Vagina (tissue), 2 donors: ENCODE results near the gene CDX2. TPM values are rescaled to one million over a fixed set of nuclear protein-coding genes. Genes with fewer than 3 reads are reported as not detected.

Experiments
- DNase-seq, 2 donors: peaks; one replicate each; pipeline ENCODE4 v3.0.0-alpha.2; 2017; ENCODE audit errors: extremely low spot score in 2 of 2
- H3K27ac ChIP-seq: fragments of 200-600 bp; sonication (generic); one replicate; pipeline ENCODE4 v1.5.1; 2019
- H3K27me3 ChIP-seq: fragments of 200-600 bp; sonication (generic); one replicate; pipeline ENCODE4 v1.5.1; 2019
- H3K36me3 ChIP-seq, 2 donors: fragments of 200-600 bp; sonication (generic); one replicate each; pipeline ENCODE4 v1.5.1; 2017 to 2019
- H3K4me1 ChIP-seq: fragments of 200-600 bp; sonication (generic); one replicate; pipeline ENCODE4 v1.5.1; 2019
- H3K4me3 ChIP-seq, 2 donors: fragments of 200-600 bp; sonication (generic); 1 replicate in 1 of 2; 2 replicates in 1 of 2; pipeline ENCODE4 v1.5.1; 2016 to 2019
- H3K9me3 ChIP-seq: fragments of 200-600 bp; sonication (generic); one replicate; pipeline ENCODE4 v1.5.1; 2019
- POLR2A ChIP-seq, 2 donors: fragments of 450-650 bp; IDR thresholded peaks; one replicate each; pipeline ENCODE4 v1.6.1; 2017; ENCODE audit warnings: antibody characterized with exemption in 2 of 2, mild to moderate bottlenecking in 2 of 2, moderate library complexity in 2 of 2
- POLR2AphosphoS5 ChIP-seq, 2 donors: sonication (generic); formaldehyde crosslinking; IDR thresholded peaks; one replicate each; pipeline ENCODE4 v1.9.0; 2017; ENCODE audit warnings: antibody characterized with exemption in 2 of 2, mild to moderate bottlenecking in 2 of 2, low read depth in 1 of 2; ENCODE audit not compliant: insufficient read depth in 1 of 2
- intact Hi-C: fragments of 100-400 bp; cut with DNase I; formaldehyde crosslinking; loops from one replicate; pipeline ENCODE4 v1.15.1; 2023
- total RNA-seq: library from RNA; depleted of rRNA; stranded (reverse); fragments of >200 nt; gene quantifications from one replicate; pipeline ENCODE4 v1.2.3, GENCODE V29; 2016
- TF ChIP-seq, protein P1 (sequence below), 3 experiments: fragments of 450-650 bp in 2 of 3; fragments of 200-600 bp in 1 of 3; sonication (generic) in 1 of 3; IDR thresholded peaks; one replicate each; pipeline ENCODE4 v1.5.1; 2017 to 2019; ENCODE audit warnings: antibody characterized with exemption in 3 of 3, mild to moderate bottlenecking in 2 of 3, moderate library complexity in 2 of 3

Gene CDX2
- total RNA-seq, 1 donor from 2014 or later = not detected

DNA sequence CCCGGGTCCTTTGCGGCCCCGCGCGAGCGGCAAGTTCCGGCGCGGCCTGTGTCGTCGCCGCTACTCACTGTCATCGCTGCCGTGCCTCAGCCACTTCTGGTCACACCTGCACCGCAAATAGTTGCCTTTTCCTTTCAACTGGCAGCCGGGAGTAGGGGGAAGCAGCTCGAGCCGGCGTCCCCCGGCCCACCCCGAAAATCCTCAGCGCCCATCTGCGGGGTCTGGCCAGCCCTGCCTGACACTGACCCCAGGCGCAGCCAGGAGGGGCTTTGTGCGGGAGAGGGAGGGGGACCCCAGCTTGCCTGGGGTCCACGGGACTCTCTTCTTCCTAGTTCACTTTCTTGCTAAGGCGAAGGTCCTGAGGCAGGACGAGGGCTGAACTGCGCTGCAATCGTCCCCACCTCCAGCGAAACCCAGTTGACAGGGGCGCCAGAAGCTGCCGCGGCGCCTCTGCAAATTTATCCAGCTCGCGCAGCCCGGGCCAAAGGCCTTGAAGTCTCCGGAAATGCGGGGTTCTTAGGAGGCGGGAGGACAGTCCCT is 47.6 kb downstream of the CDX2 start:
- H3K27me3 ChIP-seq = peaks cover 31% of the 10 kb centered on the region
- no peaks in the 10 kb centered on the region for H3K36me3 ChIP-seq
- no peaks in the 10 kb centered on the region for H3K9me3 ChIP-seq
- intact Hi-C loops = no loop called here
- no peak overlapping the region for H3K27ac ChIP-seq
- TF ChIP-seq POLR2AphosphoS5 (IDR thresholded peaks at IDR 0.05; ENCODE audit: insufficient read depth in 1 of 2, low read depth in 1 of 2) (no peak), POLR2A (IDR thresholded peaks at IDR 0.05) (no peak)
- TF ChIP-seq, protein P1, sequence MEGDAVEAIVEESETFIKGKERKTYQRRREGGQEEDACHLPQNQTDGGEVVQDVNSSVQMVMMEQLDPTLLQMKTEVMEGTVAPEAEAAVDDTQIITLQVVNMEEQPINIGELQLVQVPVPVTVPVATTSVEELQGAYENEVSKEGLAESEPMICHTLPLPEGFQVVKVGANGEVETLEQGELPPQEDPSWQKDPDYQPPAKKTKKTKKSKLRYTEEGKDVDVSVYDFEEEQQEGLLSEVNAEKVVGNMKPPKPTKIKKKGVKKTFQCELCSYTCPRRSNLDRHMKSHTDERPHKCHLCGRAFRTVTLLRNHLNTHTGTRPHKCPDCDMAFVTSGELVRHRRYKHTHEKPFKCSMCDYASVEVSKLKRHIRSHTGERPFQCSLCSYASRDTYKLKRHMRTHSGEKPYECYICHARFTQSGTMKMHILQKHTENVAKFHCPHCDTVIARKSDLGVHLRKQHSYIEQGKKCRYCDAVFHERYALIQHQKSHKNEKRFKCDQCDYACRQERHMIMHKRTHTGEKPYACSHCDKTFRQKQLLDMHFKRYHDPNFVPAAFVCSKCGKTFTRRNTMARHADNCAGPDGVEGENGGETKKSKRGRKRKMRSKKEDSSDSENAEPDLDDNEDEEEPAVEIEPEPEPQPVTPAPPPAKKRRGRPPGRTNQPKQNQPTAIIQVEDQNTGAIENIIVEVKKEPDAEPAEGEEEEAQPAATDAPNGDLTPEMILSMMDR (IDR thresholded peaks at IDR 0.05) = no peak
- peaks cover 45% of the 10 kb centered on the region for H3K4me1 ChIP-seq
- peak overlapping the region; percentile 28 to 39 for H3K4me3 ChIP-seq
- no peak for DNase-seq

DNA sequence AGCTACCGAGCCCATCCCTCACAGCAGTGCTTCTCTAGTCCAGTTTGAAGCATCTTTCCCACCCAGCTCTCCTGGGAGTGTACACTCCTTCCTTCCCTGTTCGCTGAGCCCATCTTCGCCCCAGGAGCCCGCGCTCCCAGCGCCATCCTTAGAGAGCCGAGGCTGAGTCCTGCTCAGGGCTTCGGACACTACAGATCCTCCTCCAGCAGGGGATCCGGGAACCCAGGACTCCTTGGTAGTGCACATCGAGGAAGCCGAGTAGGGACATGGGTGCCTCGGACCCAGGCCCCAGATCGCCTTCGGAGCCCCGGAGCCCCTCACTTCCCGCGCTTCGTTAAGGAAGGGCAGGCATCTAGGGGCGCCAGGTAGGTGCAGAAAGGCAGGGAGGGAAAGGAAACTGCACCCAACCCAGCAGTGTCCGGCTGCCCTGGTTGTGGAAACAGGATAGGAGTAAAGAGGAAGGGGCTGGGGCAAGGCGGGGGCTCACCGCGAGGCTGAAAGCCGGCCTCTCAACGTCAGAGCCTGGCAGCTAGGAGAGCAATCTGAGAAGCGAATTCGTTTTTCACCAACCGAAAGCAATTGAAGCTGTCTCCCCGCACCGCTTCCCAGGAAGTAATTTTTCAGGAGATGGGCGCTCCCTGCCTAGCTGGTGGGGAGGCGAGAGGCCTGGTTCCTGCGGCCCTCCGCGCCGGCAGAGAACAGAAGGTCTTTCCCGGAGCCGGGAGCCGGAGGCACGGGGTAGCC is 48.3 kb downstream of the CDX2 start:
- Histone ChIP-seq H3K27ac (no peak overlapping the region), H3K36me3 (no peaks in the 10 kb centered on the region), H3K4me3 (peak overlapping the region; percentile 28 to 39), H3K4me1 (peaks cover 45% of the 10 kb centered on the region), H3K9me3 (no peaks in the 10 kb centered on the region), H3K27me3 (peaks cover 31% of the 10 kb centered on the region)
- no peak for DNase-seq
- intact Hi-C loops = no loop called here
- no peak for TF ChIP-seq POLR2AphosphoS5 (IDR thresholded peaks at IDR 0.05; ENCODE audit: insufficient read depth in 1 of 2, low read depth in 1 of 2)
- TF ChIP-seq POLR2A (IDR thresholded peaks at IDR 0.05) = no peak
- TF ChIP-seq, protein P1 (IDR thresholded peaks at IDR 0.05) = no peak

DNA sequence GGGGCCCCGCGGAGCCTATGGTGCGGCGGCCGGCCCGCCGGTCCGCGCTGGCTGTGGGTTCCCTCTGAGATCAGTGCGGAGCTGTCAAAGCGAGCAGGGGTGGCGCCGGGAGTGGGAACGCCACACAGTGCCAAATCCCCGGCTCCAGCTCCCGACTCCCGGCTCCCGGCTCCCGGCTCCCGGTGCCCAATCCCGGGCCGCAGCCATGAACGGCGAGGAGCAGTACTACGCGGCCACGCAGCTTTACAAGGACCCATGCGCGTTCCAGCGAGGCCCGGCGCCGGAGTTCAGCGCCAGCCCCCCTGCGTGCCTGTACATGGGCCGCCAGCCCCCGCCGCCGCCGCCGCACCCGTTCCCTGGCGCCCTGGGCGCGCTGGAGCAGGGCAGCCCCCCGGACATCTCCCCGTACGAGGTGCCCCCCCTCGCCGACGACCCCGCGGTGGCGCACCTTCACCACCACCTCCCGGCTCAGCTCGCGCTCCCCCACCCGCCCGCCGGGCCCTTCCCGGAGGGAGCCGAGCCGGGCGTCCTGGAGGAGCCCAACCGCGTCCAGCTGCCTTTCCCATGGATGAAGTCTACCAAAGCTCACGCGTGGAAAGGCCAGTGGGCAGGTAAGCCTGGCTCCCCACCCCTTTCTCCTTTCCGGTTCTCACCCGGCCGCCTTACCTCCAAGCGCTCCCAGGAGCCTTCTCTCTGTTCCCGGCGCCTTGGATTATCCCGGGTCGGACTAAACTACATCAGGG is 49.0 kb downstream of the CDX2 start, which contains the start of gene PDX1:
Gene PDX1 (plus strand): TSS at position 67 of the 743 bp plus-strand sequence. CDS start 139 bp downstream, at position 206.
- H3K9me3 ChIP-seq = no peaks in the 10 kb centered on the region
- H3K36me3 ChIP-seq = no peaks in the 10 kb centered on the region
- intact Hi-C loops = no loop called here
- TF ChIP-seq POLR2A (IDR thresholded peaks at IDR 0.05) = no peak
- H3K27me3 ChIP-seq = peaks cover 35% of the 10 kb centered on the region
- H3K27ac ChIP-seq = no peak within 1 kb of the TSS
- peak within 1 kb of the TSS; percentile 28 to 39 for H3K4me3 ChIP-seq
- no peak for DNase-seq
- peaks cover 45% of the 10 kb centered on the region for H3K4me1 ChIP-seq

DNA sequence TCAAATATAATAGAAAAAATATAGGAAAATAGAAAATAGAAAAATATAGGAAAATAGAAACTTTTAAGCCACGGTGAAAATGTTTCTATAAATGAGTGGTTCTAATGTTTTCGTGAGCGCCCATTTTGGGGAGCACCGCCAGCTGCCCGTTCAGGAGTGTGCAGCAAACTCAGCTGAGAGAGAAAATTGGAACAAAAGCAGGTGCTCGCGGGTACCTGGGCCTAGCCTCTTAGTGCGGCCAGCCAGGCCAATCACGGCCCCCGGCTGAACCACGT is 49.5 kb downstream of the CDX2 start:
- H3K27ac ChIP-seq = no peak overlapping the region
- DNase-seq = no peak
- peaks cover 45% of the 10 kb centered on the region for H3K4me1 ChIP-seq
- no peak for TF ChIP-seq POLR2A (IDR thresholded peaks at IDR 0.05)
- TF ChIP-seq, protein P1 (IDR thresholded peaks at IDR 0.05) = no peak
- TF ChIP-seq POLR2AphosphoS5 (IDR thresholded peaks at IDR 0.05; ENCODE audit: insufficient read depth in 1 of 2, low read depth in 1 of 2) = no peak
- peak overlapping the region; percentile 28 to 39 for H3K4me3 ChIP-seq
- intact Hi-C loops = no loop called here
- H3K9me3 ChIP-seq = no peaks in the 10 kb centered on the region
- peaks cover 35% of the 10 kb centered on the region for H3K27me3 ChIP-seq
- H3K36me3 ChIP-seq = no peaks in the 10 kb centered on the region

- H3K4me1 ChIP-seq = peaks cover 45% of the 10 kb centered on the region
- no peak overlapping the region for H3K27ac ChIP-seq
- H3K27me3 ChIP-seq = peaks cover 35% of the 10 kb centered on the region
- no peaks in the 10 kb centered on the region for H3K9me3 ChIP-seq
- no peak for DNase-seq
- H3K4me3 ChIP-seq = no peak overlapping the region
- H3K36me3 ChIP-seq = no peaks in the 10 kb centered on the region
- intact Hi-C loops = no loop called here
- TF ChIP-seq POLR2AphosphoS5 (IDR thresholded peaks at IDR 0.05; ENCODE audit: insufficient read depth in 1 of 2, low read depth in 1 of 2) = no peak
- TF ChIP-seq POLR2A (IDR thresholded peaks at IDR 0.05) = no peak
- TF ChIP-seq, protein P1 (IDR thresholded peaks at IDR 0.05) = no peak
These were observed 50.0 kb downstream of the CDX2 start for GRCh38 chr13:27918918-27919658.
